Measurements from ENCODE around the gene TMEM164.

TMEM164 gene

GRCh38 chrX:110213183-110213582, 210.3 kb downstream of the TMEM164 start:
- no peak for TF ChIP-seq CTCF (IDR thresholded peaks at IDR 0.05)
- Histone ChIP-seq H3K4me3 (no peak overlapping the region), H3K27ac (no peak overlapping the region)
- no peak for DNase-seq (ENCODE audit: low spot score)

- TF ChIP-seq CTCF (IDR thresholded peaks at IDR 0.05) = no peak
- no peak overlapping the region for H3K4me3 ChIP-seq
- DNase-seq (ENCODE audit: low spot score) = no peak
- no peak overlapping the region for H3K27ac ChIP-seq
Observed at GRCh38 chrX:110214684-110215083, 211.8 kb downstream of the TMEM164 start.

GRCh38 chrX:110215411-110215810, 212.5 kb downstream of the TMEM164 start:
- no peak for DNase-seq (ENCODE audit: low spot score)
- H3K27ac ChIP-seq = no peak overlapping the region
- no peak for TF ChIP-seq CTCF (IDR thresholded peaks at IDR 0.05)
- no peak overlapping the region for H3K4me3 ChIP-seq

GRCh38 chrX:110216027-110216426, 213.1 kb downstream of the TMEM164 start:
- no peak overlapping the region for H3K4me3 ChIP-seq
- no peak overlapping the region for H3K27ac ChIP-seq
- DNase-seq (ENCODE audit: low spot score) = no peak
- no peak for TF ChIP-seq CTCF (IDR thresholded peaks at IDR 0.05)

GRCh38 chrX:110218591-110218990, 215.7 kb downstream of the TMEM164 start:
- no peak for TF ChIP-seq CTCF (IDR thresholded peaks at IDR 0.05)
- no peak overlapping the region for H3K27ac ChIP-seq
- no peak for DNase-seq (ENCODE audit: low spot score)
- no peak overlapping the region for H3K4me3 ChIP-seq

- TF ChIP-seq CTCF (IDR thresholded peaks at IDR 0.05) = no peak
- no peak for DNase-seq (ENCODE audit: low spot score)
- no peak overlapping the region for H3K4me3 ChIP-seq
- H3K27ac ChIP-seq = no peak overlapping the region
Observed at GRCh38 chrX:110219920-110220319, 217.0 kb downstream of the TMEM164 start.

GRCh38 chrX:110222497-110223257, 219.8 kb downstream of the TMEM164 start:
- Histone ChIP-seq H3K27ac (no peak overlapping the region), H3K4me3 (no peak overlapping the region)
- no peak for TF ChIP-seq CTCF (IDR thresholded peaks at IDR 0.05)
- no peak for DNase-seq (ENCODE audit: low spot score)

Data from coronary artery (tissue), 2 donors.